Stomach (tissue), 9 donors: ENCODE measurements around the gene NTM. TPM values are rescaled to one million over a fixed set of nuclear protein-coding genes. Genes with fewer than 3 reads are reported as not detected.

Experiments
- DNase-seq, 2 donors: peaks; one replicate each; pipeline versions ENCODE4 v3.0.0 to v3.0.0-alpha.2; 2013 to 2019
- H3K27ac ChIP-seq, 5 donors: fragments of 200-600 bp in 4 of 5; sonication (generic) in 4 of 5; one replicate each; pipeline ENCODE4 v1.5.1; 2013 to 2019; ENCODE audit warnings: mild to moderate bottlenecking in 1 of 5, moderate library complexity in 1 of 5
- H3K27me3 ChIP-seq, 3 donors: fragments of 200-600 bp; sonication (generic); one replicate each; pipeline ENCODE4 v1.5.1; 2017 to 2019; ENCODE audit warnings: mixed run types in 1 of 3
- H3K36me3 ChIP-seq, 4 donors: fragments of 200-600 bp; sonication (generic); 1 replicate in 3 of 4; 2 replicates in 1 of 4; pipeline ENCODE4 v1.5.1; 2016 to 2019
- H3K4me1 ChIP-seq, 4 donors: fragments of 200-600 bp; sonication (generic); one replicate each; pipeline ENCODE4 v1.5.1; 2016 to 2019
- H3K4me3 ChIP-seq, 4 donors: fragments of 200-600 bp; sonication (generic) in 3 of 4; one replicate each; pipeline ENCODE4 v1.5.1; 2016 to 2019; ENCODE audit warnings: mild to moderate bottlenecking in 1 of 4
- H3K9me3 ChIP-seq, 4 donors: fragments of 200-600 bp; sonication (generic); one replicate each; pipeline ENCODE4 v1.5.1; 2016 to 2019
- EP300 ChIP-seq: sonication (generic); formaldehyde crosslinking; IDR thresholded peaks from one replicate; pipeline ENCODE4 v1.6.1; 2017; ENCODE audit warnings: antibody characterized with exemption
- POLR2A ChIP-seq, 4 donors: fragments of 450-650 bp; IDR thresholded peaks; one replicate each; pipeline ENCODE4 v1.6.1; 2016; ENCODE audit warnings: antibody characterized with exemption in 4 of 4, control low read depth in 2 of 4, mild to moderate bottlenecking in 1 of 4, moderate library complexity in 1 of 4
- POLR2AphosphoS5 ChIP-seq, 3 donors: sonication (generic); formaldehyde crosslinking; IDR thresholded peaks; one replicate each; pipeline ENCODE4 v1.6.1; 2016; ENCODE audit warnings: antibody characterized with exemption in 3 of 3
- WGBS, 5 donors: extraction: QIAGEN DNeasy Blood & Tissue Kit in 3 of 5; methylation state at CpG; one replicate each; pipeline versions ENCODE4 v1.1.5 to v1.1.7; 2013 to 2018; 5-methylcytosine and 5-hydroxymethylcytosine counted together
- intact Hi-C: fragments of 100-400 bp; cut with DNase I; formaldehyde crosslinking; loops from one replicate; pipeline ENCODE4 v1.15.1; 2023; ENCODE audit warnings: low total_unique reads
- polyA plus RNA-seq, 3 donors: library from polyadenylated mRNA; stranded (reverse); fragments of 200-250 nt; gene quantifications; one replicate each; pipeline ENCODE4 v1.2.3, GENCODE V29; 2013
- total RNA-seq, 5 donors: library from RNA; depleted of rRNA; stranded (reverse); fragments of >200 nt; gene quantifications; one replicate each; pipeline versions ENCODE4 v1.1.0 to v1.2.3, GENCODE V29; 2014 to 2016
- TF ChIP-seq, protein P1 (sequence below), 7 experiments: fragments of 450-650 bp in 4 of 7; fragments of 200-600 bp in 3 of 7; sonication (generic) in 3 of 7; IDR thresholded peaks; one replicate each; pipeline ENCODE4 v1.5.1; 2016 to 2019; ENCODE audit warnings: antibody characterized with exemption in 7 of 7, control low read depth in 2 of 7, mild to moderate bottlenecking in 1 of 7
- donor health status: healthy with polysubstance abuse.
- donor health status: Bipolar disorder and iron deficiency.
- donor health status: healthy.

The NTM gene
- total and polyA plus RNA-seq, 8 donors = 0.50 to 8.4 (median 1.3) TPM; not detected in 3

DNA sequence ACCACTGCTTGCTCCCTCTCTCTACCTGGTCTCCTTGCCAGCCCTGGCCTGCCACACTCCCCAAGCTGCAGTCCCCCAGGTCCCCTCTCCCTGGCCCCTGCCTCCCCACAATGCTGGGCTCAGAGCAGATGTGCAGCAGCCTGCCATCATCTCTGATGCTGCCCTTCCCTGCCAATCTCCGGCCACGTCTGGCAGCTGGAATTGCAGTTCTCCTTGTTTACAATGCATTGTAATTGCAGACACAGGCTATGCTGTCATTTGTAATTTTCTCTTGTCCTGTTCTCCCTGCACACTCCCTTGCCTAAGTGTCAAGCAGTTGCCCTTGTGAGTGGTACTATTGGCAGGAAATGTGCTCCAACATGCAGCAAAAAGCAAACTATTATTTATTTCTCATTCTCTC lies 222.3 kb downstream of the NTM start:
- peaks cover 0 to 9% (median 0%) of the 10 kb centered on the region in 3 donors for H3K27me3 ChIP-seq
- WGBS, 5 donors = 31 to 42% (median 35%) methylated on average over 2 of the region's 2 CpGs
- intact Hi-C loops = no loop called here

DNA sequence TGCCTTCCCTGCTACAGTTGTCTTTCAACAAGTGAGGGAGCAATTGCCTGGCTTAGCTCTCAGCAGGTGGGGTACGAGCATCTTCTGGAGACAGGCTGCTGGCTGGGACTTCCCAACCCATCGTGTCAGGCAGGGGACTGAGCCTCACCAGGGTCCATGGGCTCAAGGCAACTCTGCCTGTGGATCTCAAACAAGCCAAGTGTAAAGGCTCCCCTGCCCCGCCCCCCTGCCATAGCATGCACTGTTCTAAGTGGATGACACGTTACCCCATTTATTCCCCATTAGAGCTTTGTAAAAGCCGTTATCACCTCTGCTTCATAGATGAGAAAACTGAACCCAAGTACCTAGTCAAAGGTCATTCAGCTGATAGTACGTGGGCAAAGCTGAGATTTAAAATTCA lies 222.9 kb downstream of the NTM start:
- TF ChIP-seq POLR2A (IDR thresholded peaks at IDR 0.05) (no peak), EP300 (no peak)
- no peak for DNase-seq
- WGBS, 5 donors = 58 to 62% (median 60%) methylated on average over 6 of the region's 6 CpGs
- Histone ChIP-seq H3K4me1 (no peaks in the 10 kb centered on the region), H3K27ac (no peak overlapping the region), H3K36me3 (no peaks in the 10 kb centered on the region), H3K9me3 (no peaks in the 10 kb centered on the region), H3K27me3 (peaks cover 0 to 9% (median 0%) of the 10 kb centered on the region in 3 donors), H3K4me3 (no peak overlapping the region)
- intact Hi-C loops = no loop called here

More for the DNA sequence above, 222.3 kb downstream of the NTM start:
- TF ChIP-seq, protein P1, sequence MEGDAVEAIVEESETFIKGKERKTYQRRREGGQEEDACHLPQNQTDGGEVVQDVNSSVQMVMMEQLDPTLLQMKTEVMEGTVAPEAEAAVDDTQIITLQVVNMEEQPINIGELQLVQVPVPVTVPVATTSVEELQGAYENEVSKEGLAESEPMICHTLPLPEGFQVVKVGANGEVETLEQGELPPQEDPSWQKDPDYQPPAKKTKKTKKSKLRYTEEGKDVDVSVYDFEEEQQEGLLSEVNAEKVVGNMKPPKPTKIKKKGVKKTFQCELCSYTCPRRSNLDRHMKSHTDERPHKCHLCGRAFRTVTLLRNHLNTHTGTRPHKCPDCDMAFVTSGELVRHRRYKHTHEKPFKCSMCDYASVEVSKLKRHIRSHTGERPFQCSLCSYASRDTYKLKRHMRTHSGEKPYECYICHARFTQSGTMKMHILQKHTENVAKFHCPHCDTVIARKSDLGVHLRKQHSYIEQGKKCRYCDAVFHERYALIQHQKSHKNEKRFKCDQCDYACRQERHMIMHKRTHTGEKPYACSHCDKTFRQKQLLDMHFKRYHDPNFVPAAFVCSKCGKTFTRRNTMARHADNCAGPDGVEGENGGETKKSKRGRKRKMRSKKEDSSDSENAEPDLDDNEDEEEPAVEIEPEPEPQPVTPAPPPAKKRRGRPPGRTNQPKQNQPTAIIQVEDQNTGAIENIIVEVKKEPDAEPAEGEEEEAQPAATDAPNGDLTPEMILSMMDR (IDR thresholded peaks at IDR 0.05) = no peak
- TF ChIP-seq EP300 (no peak), POLR2AphosphoS5 (IDR thresholded peaks at IDR 0.05) (no peak), POLR2A (IDR thresholded peaks at IDR 0.05) (no peak)
- H3K4me1 ChIP-seq = no peaks in the 10 kb centered on the region
- no peaks in the 10 kb centered on the region for H3K36me3 ChIP-seq
- H3K9me3 ChIP-seq = peaks cover 0 to 5% (median 0%) of the 10 kb centered on the region in 4 donors
- no peak overlapping the region for H3K27ac ChIP-seq
- DNase-seq = peak in 1 of 2 donors; percentile 17
- no peak overlapping the region for H3K4me3 ChIP-seq

DNA sequence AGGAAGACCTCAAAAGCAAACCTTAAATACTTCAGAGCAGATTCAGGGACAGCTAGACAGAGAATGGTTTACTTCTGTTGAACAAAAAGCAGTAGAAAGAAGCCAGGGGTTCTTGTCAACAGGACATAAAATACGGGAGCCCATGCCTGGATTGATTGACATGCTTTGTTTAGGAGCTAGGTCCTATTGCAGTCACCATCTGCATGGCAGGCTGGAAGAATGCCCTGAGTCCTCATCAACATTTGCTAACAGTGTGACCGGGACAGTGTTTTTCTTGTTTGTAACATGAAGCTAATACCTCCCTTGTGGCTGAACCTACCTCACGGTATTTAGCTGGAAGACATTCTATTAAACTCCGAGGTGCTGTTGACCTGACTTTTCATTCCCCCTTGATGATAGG lies 225.4 kb downstream of the NTM start:
- H3K36me3 ChIP-seq = no peaks in the 10 kb centered on the region
- no peak for DNase-seq
- TF ChIP-seq POLR2AphosphoS5 (IDR thresholded peaks at IDR 0.05) = no peak
- no peak for TF ChIP-seq POLR2A (IDR thresholded peaks at IDR 0.05)
- TF ChIP-seq, protein P1 (IDR thresholded peaks at IDR 0.05) = no peak
- TF ChIP-seq EP300 = no peak
- intact Hi-C loops = no loop called here
- H3K4me1 ChIP-seq = no peaks in the 10 kb centered on the region
- peaks cover 0 to 9% (median 0%) of the 10 kb centered on the region in 3 donors for H3K27me3 ChIP-seq
- H3K27ac ChIP-seq = no peak overlapping the region
- no peaks in the 10 kb centered on the region for H3K9me3 ChIP-seq
- H3K4me3 ChIP-seq = no peak overlapping the region
- 45 to 58% (median 47%) methylated on average over 4 of the region's 4 CpGs for WGBS, 5 donors

DNA sequence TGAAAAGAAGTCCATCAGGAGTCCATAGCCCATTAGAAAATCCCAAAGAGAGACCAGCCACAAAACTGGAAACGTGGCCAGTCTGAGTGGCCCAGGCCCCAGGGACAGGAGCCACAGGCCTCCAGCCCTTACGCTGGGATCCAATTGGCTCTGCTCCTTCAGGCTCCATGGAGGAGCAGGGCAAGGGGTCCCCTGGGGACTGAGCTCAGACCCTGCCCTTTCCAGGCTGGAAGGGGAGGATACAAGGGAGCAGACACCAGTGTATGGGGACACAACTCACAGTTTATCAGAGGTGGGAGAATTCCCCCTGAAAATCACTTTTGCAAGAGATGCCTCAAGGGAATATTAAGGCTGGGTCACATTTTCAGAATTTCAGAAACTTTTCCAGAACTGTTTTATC lies 227.5 kb downstream of the NTM start:
- Histone ChIP-seq H3K27ac (no peak overlapping the region), H3K4me1 (no peaks in the 10 kb centered on the region), H3K27me3 (peaks cover 0 to 9% (median 0%) of the 10 kb centered on the region in 3 donors), H3K36me3 (no peaks in the 10 kb centered on the region), H3K9me3 (no peaks in the 10 kb centered on the region), H3K4me3 (no peak overlapping the region)
- WGBS, 5 donors = 47 to 82% (median 70%) methylated on average over 2 of the region's 2 CpGs
- TF ChIP-seq EP300 = no peak
- TF ChIP-seq, protein P1 (IDR thresholded peaks at IDR 0.05) = no peak
- TF ChIP-seq POLR2AphosphoS5 (IDR thresholded peaks at IDR 0.05) = no peak
- TF ChIP-seq POLR2A (IDR thresholded peaks at IDR 0.05) = no peak
- intact Hi-C loops = no loop called here
- DNase-seq = no peak

DNA sequence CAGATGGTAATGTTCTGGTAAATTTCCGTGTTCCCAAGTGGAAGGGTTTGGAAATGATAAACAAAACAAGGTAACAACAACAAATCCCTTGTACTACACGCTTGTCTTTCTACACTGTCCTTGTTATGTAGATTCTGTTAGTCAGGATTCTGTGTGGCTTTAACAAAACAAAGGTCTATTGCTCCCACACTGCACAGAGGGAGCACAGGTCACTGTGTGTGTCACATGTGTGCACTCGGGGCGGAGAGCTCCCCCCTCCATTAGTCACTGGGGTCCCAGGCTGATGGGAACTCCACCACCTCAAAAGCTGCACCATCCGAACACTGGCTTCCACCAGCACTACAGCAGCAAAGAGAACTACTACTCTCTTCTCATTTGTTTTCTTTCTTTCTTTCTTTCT lies 227.9 kb downstream of the NTM start:
- WGBS, 5 donors = 49 to 63% (median 62%) methylated on average over 5 of the region's 5 CpGs
- Histone ChIP-seq H3K36me3 (no peaks in the 10 kb centered on the region), H3K27me3 (peaks cover 0 to 9% (median 0%) of the 10 kb centered on the region in 3 donors), H3K4me3 (no peak overlapping the region), H3K9me3 (no peaks in the 10 kb centered on the region), H3K4me1 (no peaks in the 10 kb centered on the region), H3K27ac (no peak overlapping the region)
- TF ChIP-seq POLR2A (IDR thresholded peaks at IDR 0.05) = no peak
- TF ChIP-seq POLR2AphosphoS5 (IDR thresholded peaks at IDR 0.05) = no peak
- TF ChIP-seq EP300 = no peak
- TF ChIP-seq, protein P1 (IDR thresholded peaks at IDR 0.05) = no peak
- intact Hi-C loops = no loop called here
- no peak for DNase-seq
